Peyer's patch (tissue), 4 donors: ENCODE measurements around the gene PYGO2. TPM values are rescaled to one million over a fixed set of nuclear protein-coding genes. Genes with fewer than 3 reads are reported as not detected.

ENCODE experiments used
- DNase-seq, 3 donors: peaks; one replicate each; pipeline ENCODE4 v3.0.0-alpha.2; 2017 to 2019
- H3K27ac ChIP-seq, 4 donors: fragments of 200-600 bp; sonication (generic); one replicate each; pipeline ENCODE4 v1.5.1; 2016 to 2019
- H3K27me3 ChIP-seq, 2 donors: fragments of 200-600 bp; sonication (generic); one replicate each; pipeline ENCODE4 v1.5.1; 2019
- H3K36me3 ChIP-seq, 3 donors: fragments of 200-600 bp; sonication (generic); one replicate each; pipeline ENCODE4 v1.5.1; 2016 to 2019
- H3K4me1 ChIP-seq, 4 donors: fragments of 200-600 bp; sonication (generic); one replicate each; pipeline ENCODE4 v1.5.1; 2016 to 2019
- H3K4me3 ChIP-seq, 4 donors: fragments of 200-600 bp; sonication (generic); 1 replicate in 3 of 4; 2 replicates in 1 of 4; pipeline ENCODE4 v1.5.1; 2016 to 2019; ENCODE audit warnings: mild to moderate bottlenecking in 1 of 4
- H3K9me3 ChIP-seq, 4 donors: fragments of 200-600 bp; sonication (generic); one replicate each; pipeline ENCODE4 v1.5.1; 2016 to 2019; ENCODE audit warnings: mild to moderate bottlenecking in 1 of 4
- CTCF ChIP-seq, 6 experiments: fragments of 450-650 bp in 4 of 6; fragments of 200-600 bp in 2 of 6; sonication (generic) in 1 of 6; IDR thresholded peaks; one replicate each; pipeline ENCODE4 v1.5.1; 2017 to 2019; ENCODE audit warnings: antibody characterized with exemption in 6 of 6, mild to moderate bottlenecking in 3 of 6, moderate library complexity in 1 of 6
- POLR2A ChIP-seq, 2 donors: fragments of 450-650 bp; IDR thresholded peaks; one replicate each; pipeline ENCODE4 v1.5.1; 2017; ENCODE audit warnings: antibody characterized with exemption in 2 of 2, mild to moderate bottlenecking in 2 of 2, moderate library complexity in 2 of 2
- total RNA-seq, 4 donors: library from RNA; depleted of rRNA; stranded (reverse); fragments of >200 nt; gene quantifications; one replicate each; pipeline ENCODE4 v1.1.0, GENCODE V29; 2016

The PYGO2 gene
- total RNA-seq, 4 donors from 2014 or later = 32.2 to 48.9 (median 34.2) TPM

GRCh38 chr1:154971341-154971998, 9.9 kb upstream of the PYGO2 start:
- Histone ChIP-seq H3K27ac (peak overlapping the region; percentile 63 to 100 (median 99)), H3K27me3 (no peaks in the 10 kb centered on the region), H3K4me1 (peaks cover 0 to 43% (median 13%) of the 10 kb centered on the region in 4 donors), H3K36me3 (peaks cover 0 to 31% (median 0%) of the 10 kb centered on the region in 3 donors), H3K9me3 (no peaks in the 10 kb centered on the region), H3K4me3 (peak overlapping the region in 2 of 4 donors; percentile 43 to 70)
- TF ChIP-seq POLR2A (IDR thresholded peaks at IDR 0.05) (peak in 1 of 2 donors; percentile 61), CTCF (IDR thresholded peaks at IDR 0.05) (no peak)
- peak in 2 of 3 donors; percentile 43 to 78 for DNase-seq

DNA sequence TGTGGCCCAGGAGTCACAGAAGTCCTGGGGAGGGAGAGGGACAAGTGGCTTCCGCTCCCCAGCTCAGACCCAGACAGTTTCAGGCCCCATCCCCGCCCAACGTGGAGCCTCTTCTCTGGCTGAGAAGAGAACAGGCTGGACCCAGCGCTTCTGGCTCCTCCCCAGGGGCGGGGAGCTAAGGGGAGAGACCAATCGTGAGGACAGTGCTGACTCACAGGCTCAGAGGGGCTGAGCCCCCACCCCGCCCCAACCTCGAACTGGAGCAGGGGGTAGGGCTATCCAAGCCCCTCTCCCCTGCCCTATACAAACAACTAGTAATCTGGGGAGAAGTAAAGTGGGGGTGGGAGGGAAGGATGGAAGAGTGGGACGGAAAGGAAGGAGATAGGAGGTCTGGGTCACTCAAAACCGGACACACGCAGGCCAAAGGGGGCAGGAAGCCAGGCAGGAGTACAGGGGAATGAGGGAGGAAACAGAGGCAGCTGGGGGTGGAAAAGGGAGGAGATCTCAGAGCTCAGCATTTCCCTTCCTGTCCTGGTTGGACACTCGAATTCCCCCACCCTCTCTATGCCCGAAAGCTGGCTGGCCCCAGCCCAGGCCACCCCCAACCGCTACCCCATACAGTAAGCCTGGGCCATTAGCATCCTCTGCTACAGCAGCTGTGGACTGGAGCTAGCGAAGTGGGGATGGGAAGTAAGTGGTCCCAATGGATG, 9.2 kb upstream of the PYGO2 start, which contains the start of gene SHC1:
TSS of gene SHC1 (minus strand) at position 117 of the 710 bp plus-strand sequence. CDS start 221 bp downstream, outside the sequence.
- Histone ChIP-seq H3K36me3 (peaks cover 0 to 38% (median 0%) of the 10 kb centered on the region in 3 donors), H3K27ac (peak within 1 kb of the TSS; percentile 63 to 100 (median 99)), H3K27me3 (no peaks in the 10 kb centered on the region), H3K4me1 (peaks cover 0 to 39% (median 10%) of the 10 kb centered on the region in 4 donors), H3K9me3 (no peaks in the 10 kb centered on the region), H3K4me3 (peak within 1 kb of the TSS; percentile 12 to 43 (median 26))
- peak; percentile 48 to 91 (median 84) for DNase-seq
- peak in 1 of 2 donors; percentile 79 for TF ChIP-seq POLR2A (IDR thresholded peaks at IDR 0.05)
- no peak for TF ChIP-seq CTCF (IDR thresholded peaks at IDR 0.05)

DNA sequence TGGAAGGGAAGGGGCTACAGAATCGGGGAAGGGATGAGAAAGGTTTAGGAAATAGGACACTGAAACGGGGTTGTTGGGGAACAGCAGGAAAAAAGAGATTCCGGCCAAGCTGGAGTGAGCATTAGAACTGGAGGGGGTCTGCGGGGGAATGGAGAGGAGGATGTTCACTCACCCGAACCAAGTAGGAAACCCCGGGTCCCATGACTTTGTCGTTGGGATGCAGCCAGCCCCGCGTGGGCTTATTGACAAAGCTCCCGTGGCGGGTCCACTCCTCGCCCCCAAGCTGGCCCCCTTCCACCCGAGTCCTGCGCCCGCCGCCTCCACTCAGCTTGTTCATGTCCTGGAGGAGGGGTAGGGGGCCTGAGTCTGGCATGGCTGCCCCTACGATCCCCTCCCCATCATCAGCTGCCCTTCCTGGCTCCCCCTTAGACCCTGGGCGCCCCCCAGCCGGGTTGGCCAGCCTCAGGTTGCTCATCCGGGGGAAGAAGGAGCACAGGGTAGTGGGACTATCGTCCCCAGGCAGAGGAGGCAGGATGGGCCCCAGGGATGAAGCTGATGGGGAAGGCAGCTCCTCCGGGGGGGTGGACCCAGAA, 8.4 kb upstream of the PYGO2 start:
- H3K36me3 ChIP-seq = peaks cover 0 to 47% (median 0%) of the 10 kb centered on the region in 3 donors
- no peaks in the 10 kb centered on the region for H3K27me3 ChIP-seq
- TF ChIP-seq CTCF (IDR thresholded peaks at IDR 0.05) (no peak), POLR2A (IDR thresholded peaks at IDR 0.05) (no peak)
- peak overlapping the region; percentile 63 to 100 (median 99) for H3K27ac ChIP-seq
- peak in 1 of 3 donors; percentile 47 for DNase-seq
- H3K9me3 ChIP-seq = no peaks in the 10 kb centered on the region
- peaks cover 0 to 39% (median 10%) of the 10 kb centered on the region in 4 donors for H3K4me1 ChIP-seq
- H3K4me3 ChIP-seq = peak overlapping the region; percentile 12 to 43 (median 26)

DNA sequence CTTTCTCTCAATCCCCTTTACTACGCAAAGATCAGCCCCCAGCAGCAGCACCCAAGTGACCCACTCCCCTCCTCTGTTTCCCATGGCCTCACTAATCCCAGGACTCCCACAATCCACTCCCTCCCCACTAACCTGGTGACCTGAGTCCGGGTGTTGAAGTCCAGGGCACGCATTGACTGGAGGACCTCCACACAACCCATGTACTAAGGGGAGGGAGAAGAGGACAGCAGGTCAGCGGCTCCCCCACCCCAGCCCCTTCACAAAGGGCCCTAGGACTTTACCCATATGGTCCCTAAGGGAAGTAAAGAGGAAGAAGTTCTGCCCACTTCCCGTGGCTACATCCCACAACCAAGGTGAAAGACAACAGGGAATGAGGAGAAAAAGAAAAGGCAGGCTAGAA, 7.7 kb upstream of the PYGO2 start:
- Histone ChIP-seq H3K36me3 (peaks cover 0 to 54% (median 0%) of the 10 kb centered on the region in 3 donors), H3K27ac (peak overlapping the region; percentile 0 to 99 (median 44)), H3K27me3 (no peaks in the 10 kb centered on the region), H3K9me3 (no peaks in the 10 kb centered on the region), H3K4me1 (peaks cover 0 to 39% (median 10%) of the 10 kb centered on the region in 4 donors), H3K4me3 (peak overlapping the region in 1 of 4 donors; percentile 38)
- TF ChIP-seq POLR2A (IDR thresholded peaks at IDR 0.05) = no peak
- no peak for TF ChIP-seq CTCF (IDR thresholded peaks at IDR 0.05)
- DNase-seq = peak in 1 of 3 donors; percentile 28

- Histone ChIP-seq H3K27me3 (no peaks in the 10 kb centered on the region), H3K27ac (peak overlapping the region in 2 of 4 donors; percentile 0 to 24), H3K9me3 (no peaks in the 10 kb centered on the region), H3K4me1 (peaks cover 0 to 39% (median 10%) of the 10 kb centered on the region in 4 donors), H3K36me3 (peaks cover 0 to 59% (median 0%) of the 10 kb centered on the region in 3 donors), H3K4me3 (no peak overlapping the region)
- DNase-seq = peak in 1 of 3 donors; percentile 24
- no peak for TF ChIP-seq POLR2A (IDR thresholded peaks at IDR 0.05)
- no peak for TF ChIP-seq CTCF (IDR thresholded peaks at IDR 0.05)
Measured at GRCh38 chr1:154968731-154969130, 7.1 kb upstream of the PYGO2 start.
